Bronchial epithelial cell (primary cell): ENCODE measurements around the gene SMIM35. TPM values are rescaled to one million over a fixed set of nuclear protein-coding genes. Genes with fewer than 3 reads are reported as not detected.

Experiments
- DNase-seq: peaks from one replicate; pipeline ENCODE4 v3.0.0-alpha.2; 2010; ENCODE audit warnings: low read depth
- FAIRE-seq: peaks from 2 replicates; lab custom pipeline; 2011; peaks lifted over from hg19 to GRCh38; lab: Jason Lieb, UNC
- H3K27me3 ChIP-seq: 2 replicates; pipeline ENCODE4 v1.5.1; 2011; ENCODE audit warnings: low read length; ENCODE audit not compliant: control insufficient read depth, insufficient read depth
- H3K36me3 ChIP-seq: 2 replicates; pipeline ENCODE4 v1.5.1; 2011; ENCODE audit warnings: low read length; ENCODE audit not compliant: control insufficient read depth, insufficient read depth
- H3K4me3 ChIP-seq: 2 replicates; pipeline ENCODE4 v1.5.1; 2011; ENCODE audit warnings: mild to moderate bottlenecking, low read depth, low read length, control low read depth
- CTCF ChIP-seq: IDR thresholded peaks from 2 replicates; pipeline ENCODE4 v1.5.1; 2011; ENCODE audit warnings: mild to moderate bottlenecking, moderate library complexity, low read length, control low read depth, inconsistent platforms; ENCODE audit not compliant: insufficient read depth, severe bottlenecking
- total RNA-seq: library from RNA; depleted of rRNA; stranded (reverse); fragments of >200 nt; gene quantifications from 2 replicates; pipeline ENCODE4 v1.2.1, GENCODE V29; 2014

Gene SMIM35
- total RNA-seq, 1 donor from 2014 or later, result not detected

- H3K36me3 ChIP-seq, result peaks cover 6% of the 10 kb centered on the region
- FAIRE-seq, result no peak
- H3K4me3 ChIP-seq, result no peak overlapping the region
- H3K27me3 ChIP-seq, result no peaks in the 10 kb centered on the region
- TF ChIP-seq CTCF, result no peak
- DNase-seq, result no peak
Observed at GRCh38 chr11:118112711-118113430, 26.1 kb upstream of the SMIM35 start.

DNA sequence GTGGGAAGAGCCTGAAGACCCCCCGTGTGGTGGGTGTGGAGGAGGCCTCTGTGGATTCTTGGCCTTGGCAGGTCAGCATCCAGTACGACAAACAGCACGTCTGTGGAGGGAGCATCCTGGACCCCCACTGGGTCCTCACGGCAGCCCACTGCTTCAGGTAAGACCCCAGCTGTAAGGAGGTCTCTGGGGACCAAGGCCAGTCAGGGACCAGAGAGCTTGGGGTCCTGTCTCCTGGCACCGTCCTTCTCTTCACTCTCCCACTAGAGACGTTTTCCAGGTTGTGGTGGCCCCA lies 24.9 kb upstream of the SMIM35 start:
- TF ChIP-seq CTCF, result no peak
- H3K36me3 ChIP-seq, result peaks cover 3% of the 10 kb centered on the region
- FAIRE-seq (no peak), DNase-seq (no peak)
- H3K4me3 ChIP-seq, result no peak overlapping the region
- H3K27me3 ChIP-seq, result no peaks in the 10 kb centered on the region

- DNase-seq (peak; percentile 74), FAIRE-seq (no peak)
- peaks cover 3% of the 10 kb centered on the region for H3K36me3 ChIP-seq
- no peaks in the 10 kb centered on the region for H3K27me3 ChIP-seq
- H3K4me3 ChIP-seq, result no peak overlapping the region
- no peak for TF ChIP-seq CTCF
Observed at GRCh38 chr11:118111019-118111743, 24.4 kb upstream of the SMIM35 start.

DNA sequence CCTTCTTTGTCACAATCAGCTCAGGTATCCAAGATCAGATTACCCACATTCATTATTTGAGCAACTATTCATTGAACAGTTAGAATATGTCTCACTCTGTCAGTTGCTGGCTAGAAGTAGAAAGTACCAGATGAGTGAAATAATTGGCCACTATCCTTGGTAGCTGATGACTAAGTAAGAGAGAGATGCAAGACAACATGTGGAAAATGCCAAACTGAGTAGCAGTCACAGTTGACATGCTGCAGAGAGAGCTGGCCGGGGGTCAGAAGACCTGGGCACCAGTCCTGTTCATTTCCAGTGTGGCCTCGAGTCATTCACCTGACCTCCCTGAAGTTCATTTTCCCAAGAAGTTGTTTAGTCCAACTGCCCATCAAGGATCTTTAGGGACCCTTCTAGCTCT lies 22.5 kb upstream of the SMIM35 start:
- DNase-seq, result peak; percentile 61
- no peak for FAIRE-seq
- Histone ChIP-seq H3K4me3 (no peak overlapping the region), H3K36me3 (peaks cover 3% of the 10 kb centered on the region), H3K27me3 (no peaks in the 10 kb centered on the region)
- no peak for TF ChIP-seq CTCF

DNA sequence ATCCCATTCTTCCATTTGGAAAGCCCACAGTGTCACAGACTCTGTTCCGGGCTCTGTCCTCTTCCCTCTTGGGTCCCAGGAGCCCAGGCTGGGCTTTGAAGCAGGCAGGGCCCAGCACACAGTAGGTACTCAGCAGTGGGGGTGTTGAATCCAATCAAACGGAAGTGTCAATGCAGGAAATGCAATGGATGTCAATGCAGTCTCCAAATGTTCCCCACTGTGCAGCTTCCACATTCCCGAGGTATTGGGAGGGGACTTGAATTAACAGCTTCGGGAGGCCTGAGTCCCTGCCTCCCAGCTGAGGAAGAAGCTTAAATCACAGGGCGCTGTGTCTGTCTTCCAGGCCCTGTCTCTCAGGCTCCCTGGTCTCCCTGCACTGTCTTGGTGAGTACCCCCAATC lies 21.8 kb upstream of the SMIM35 start:
- H3K27me3 ChIP-seq, result no peaks in the 10 kb centered on the region
- H3K4me3 ChIP-seq, result no peak overlapping the region
- DNase-seq, result no peak
- TF ChIP-seq CTCF, result no peak
- no peak for FAIRE-seq
- peaks cover 3% of the 10 kb centered on the region for H3K36me3 ChIP-seq
